NCI-H1105 (cell line): ENCODE results near the gene TIE1.
"Not testable (repeated sequence)": the region's sequence is repeated elsewhere in the genome, so short reads cannot be mapped to it uniquely, and the experiment has no call there.

Experiments
- DNase-seq: peaks from one replicate; lab custom pipeline; 2025; lab: John Stamatoyannopoulos, UW

Gene TIE1

DNA sequence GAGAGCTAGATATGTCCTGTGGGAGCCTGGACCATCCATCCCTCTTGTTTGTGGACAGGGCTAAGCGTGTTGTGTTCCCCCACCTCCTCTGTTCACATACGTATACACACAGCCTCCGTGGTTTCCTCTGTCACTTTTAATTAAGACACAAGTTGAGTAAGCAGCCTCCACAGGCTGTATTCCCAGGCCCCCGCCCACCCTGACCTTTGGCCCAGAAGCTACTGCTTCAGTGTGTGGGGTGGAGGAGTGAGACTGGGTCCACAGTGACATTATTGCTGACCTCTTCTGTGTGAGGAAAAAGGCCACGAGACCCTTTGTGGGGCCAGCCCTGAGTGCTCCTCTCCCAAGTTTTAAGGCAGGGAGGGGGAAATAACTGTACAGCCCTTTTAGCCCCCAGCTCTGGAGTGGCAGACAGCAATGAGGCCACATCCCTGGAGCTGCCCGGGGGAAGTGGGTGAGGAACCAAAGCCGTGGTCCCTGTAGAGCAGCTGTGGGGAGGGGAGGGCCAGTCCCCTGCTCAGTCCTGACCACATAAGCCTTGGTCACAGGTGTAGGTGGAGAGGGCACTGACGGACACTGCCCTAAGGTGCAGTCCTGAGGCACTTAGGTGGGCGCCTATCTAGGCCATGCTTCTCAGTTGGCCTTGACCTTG, 62.6 kb downstream of the TIE1 start:
- no peak for DNase-seq

DNA sequence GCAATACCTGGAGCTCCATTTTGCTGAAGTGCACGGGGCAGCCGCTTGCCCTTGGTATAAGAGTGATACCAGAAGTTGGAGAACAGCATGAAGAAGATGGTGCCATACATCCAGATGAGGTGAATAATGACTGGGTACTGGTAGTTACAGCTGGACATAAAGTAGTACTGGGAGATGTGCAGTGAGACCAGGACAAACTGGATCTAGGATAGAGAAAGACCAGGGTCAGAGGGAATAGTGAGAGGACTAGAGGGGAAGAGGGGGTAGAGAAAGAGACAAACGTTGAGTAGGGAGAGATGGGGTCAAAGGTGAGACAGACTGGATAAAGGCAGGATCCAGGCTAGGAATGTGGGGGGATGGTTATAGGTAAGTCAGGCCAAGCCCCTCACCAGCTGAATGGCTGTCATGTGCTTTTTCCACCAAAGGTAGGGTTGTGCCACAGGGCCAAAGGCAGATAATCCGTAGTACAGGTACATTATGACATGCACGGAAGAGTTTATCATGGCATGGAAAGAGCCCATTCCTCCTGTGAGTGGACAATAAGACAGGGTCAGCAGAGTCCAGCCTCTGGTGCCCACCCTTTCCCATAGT, 63.2 kb downstream of the TIE1 start:
- no peak for DNase-seq

DNA sequence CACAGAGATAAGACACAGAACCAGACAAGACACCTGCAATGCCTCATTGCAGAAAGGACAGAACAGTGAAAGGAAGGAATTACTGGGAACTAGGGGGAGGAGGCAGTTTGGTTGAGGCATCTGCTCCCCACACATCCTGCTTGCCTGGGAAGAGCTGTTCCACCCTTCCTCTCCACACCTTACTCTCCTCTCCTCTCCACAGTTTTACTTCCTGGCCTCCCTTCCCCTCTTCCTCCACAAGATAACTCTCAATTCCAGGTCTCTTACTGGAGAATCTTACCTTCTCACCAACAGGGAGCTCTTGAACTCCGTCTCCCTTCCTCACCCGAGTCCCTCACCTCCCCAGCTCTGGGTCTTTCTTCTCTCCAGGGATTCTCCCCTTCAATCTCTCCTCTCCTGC, 64.9 kb downstream of the TIE1 start:
- DNase-seq = no peak

DNA sequence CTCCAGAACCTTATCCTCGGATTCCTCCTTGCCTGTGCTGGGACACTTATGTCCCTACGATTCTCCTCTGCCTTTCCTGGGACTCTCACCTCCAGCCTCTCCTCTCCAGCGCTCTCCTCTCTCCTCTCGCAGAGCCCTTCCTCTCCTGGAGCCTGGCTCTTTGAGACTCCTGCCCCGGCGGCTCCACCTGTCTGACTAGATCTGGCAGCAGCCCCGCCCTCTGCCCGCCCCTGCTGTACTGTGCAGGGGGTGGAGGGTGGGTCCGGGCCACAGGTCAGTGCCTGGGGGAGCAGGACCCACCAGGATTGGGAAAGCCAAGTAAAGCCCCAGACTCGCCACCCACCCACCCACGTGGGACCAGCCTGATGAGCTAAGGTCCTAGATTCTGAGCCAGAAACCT, 65.4 kb downstream of the TIE1 start:
- no peak for DNase-seq

DNA sequence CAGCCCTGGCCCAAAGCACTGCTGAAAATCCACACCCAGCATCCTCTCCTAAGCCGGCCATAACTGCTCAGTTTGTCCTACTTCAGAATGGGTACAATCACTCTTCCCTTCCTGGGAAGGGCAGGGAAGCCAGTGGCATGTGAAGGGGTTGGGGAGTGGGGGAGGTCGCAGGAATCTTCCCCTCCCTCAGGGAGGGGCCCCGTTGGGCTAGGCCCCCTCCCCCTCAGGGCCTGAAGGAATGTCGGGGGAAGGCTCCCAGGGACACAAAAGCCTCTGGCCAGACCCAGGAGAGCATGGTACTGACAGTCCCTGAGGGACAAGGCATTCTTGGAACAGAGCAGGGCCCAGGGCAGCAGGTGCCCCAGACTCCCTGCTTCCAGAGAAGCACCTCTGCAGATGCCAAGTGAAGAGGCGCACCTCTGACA, 65.8 kb downstream of the TIE1 start:
- DNase-seq = no peak

DNA sequence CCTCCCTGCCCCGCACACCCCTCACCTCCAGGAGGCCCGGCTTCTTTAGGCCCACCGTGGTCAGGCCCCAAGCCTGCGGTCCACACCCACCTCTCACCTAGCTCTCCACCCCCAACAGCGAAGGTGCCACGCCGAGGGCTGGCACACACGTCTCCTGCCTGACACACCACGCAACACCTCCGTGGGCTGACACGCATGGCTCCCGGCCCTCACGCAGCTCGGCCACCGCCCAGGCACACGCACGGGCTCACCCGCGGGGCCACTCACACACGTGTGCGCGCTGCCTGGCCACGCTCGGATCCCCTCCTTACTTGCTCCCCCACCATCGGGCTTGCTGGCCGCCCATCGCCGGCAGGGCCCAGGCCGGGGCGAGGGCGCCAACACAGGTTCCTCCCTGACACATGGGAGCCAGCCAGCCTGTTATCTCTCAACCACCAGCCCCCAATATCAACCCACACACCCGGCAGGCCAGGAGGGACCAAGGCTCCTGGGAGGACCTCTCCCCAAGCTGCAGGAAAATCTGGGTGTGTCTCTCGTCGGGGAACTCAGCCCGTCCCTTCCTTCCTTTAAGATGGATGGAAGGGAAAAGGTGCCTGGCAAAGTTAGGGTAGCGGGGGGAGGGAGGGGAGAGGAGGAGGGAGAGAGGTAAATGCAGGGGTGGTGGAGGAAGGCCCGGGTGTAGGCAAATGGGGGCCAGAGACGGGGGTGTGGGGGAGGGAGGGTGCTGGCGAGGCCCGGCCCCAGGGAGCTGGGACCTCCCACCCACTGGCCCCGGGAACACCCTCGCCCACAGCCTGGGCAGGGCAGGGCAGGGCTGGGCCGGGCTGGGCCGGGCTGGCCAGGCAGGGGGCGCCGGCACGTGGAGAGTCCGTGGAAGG, 66.5 kb downstream of the TIE1 start:
- no peak for DNase-seq

DNA sequence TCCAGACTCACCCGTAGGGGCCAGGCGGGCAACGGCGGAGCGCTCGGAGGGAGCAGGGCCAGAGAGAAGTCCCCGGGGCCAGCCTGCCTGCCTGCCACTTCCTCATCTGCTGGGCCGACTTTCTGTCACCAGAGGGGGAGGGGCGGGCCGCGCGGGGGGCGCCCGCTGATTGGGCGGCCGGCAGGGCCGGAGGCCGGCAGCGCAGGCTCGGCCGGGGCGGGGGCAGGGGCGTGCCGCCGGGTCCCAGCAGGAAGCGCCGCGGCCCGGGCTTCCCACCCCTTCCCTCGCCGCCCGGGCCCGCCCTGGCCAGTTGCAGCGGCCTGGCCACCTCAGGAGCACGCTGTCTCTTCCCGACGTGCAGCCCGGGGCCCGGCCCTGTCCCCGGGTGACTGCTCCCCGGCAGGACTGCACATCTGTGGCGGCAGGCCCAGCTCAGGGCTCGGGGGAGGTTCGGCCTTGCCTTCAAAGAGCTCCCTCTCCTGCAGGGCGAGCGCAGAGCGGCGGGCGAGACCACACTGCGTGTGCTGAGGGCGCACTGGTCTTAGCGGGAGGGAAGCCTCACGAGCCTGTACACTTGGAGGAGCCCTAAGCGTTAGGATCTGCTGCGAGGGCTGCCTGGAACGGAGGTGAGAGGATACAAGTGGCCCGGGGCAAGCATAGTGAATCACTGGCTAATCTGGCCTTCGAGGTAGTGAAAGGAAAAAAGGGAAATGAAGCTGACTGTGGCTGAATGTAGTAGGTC, 67.3 kb downstream of the TIE1 start, which contains the start of gene ELOVL1:
Gene ELOVL1, minus strand, starts transcription at position 108 of the 742 bp plus-strand sequence. CDS start 2,402 bp downstream, outside the sequence.
- peak; percentile 85 for DNase-seq

DNA sequence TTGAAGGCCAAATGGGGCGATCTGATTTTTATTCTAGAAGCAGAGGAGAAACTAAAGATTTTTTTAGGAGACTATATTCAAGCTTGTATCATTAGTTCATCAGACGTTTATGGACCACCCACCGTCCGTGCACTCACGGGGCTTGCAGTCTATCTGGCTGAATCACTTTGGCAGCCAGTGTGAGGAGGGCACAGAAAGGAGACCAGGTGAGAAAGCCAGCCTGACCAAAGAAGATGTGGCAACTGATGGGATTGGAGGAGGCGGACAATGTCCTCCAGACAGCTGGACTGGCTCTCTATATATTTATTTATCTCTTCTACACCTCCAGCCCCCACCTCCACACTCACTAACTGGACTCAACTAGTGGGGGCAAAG, 67.9 kb downstream of the TIE1 start:
- no peak for DNase-seq

DNA sequence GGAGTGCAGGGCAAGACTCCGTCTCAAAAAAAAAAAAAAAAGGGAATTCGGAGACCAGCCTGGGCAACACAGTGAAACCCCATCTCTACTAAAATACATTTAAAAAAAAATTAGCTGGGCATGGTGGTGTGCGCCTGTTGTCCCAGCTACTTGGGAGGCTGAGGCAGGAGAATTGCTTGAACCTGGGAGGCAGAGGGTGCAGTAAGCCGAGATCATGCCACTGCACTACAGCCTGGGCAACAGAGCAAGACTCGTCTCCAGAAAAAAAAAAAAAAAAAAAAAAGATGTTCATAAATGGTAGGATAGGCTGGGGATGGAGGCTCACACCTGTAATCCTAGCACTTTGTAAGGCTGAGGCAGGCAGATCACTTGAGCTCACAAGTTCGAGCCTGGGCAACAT, 69.0 kb downstream of the TIE1 start:
- not testable (repeated sequence) for DNase-seq

DNA sequence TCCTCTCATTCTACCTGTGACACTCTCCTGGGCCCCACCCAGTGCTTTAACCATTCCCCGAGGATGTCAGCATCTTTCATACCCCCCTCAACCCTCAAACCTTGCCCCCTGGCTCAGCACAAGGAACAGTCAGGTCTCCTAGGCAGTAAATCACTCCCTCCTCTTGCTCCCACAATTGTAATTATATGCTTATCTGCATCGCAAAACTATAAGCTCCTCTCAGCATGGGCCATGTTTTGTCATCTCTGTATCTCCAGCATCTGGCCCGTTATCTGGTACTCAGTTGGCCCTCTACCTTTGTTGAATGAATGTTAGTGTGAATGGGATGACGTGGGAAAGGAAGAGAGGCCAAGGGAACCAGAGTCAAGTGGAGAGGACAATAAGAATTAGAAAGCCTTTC, 69.8 kb downstream of the TIE1 start:
- no peak for DNase-seq

DNA sequence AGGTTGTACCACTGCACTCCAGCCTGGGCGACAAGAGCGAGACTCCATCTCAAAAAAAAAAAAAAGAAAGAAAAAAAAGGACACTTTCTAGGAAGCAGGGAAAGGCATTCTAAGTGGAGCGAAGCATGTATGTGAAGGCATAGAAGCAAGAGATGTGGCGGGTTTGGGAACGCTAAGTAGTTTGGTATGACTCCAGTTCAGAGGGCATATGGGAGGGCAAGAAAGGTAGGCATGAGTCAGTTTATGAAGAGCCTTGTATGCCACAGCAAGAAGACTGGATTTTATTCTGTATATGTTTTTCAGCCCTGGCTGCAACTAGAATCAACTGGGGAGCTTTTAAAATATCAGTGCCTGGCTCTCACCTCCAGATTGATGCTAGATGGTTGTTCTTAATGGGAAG, 71.4 kb downstream of the TIE1 start:
- no peak for DNase-seq
